ENCODE data around the gene PSMA8. TPM values are rescaled to one million over a fixed set of nuclear protein-coding genes. Genes with fewer than 3 reads are reported as not detected.

Gene PSMA8
- total and polyA plus RNA-seq, 3 donors from 2014 or later: 13.1 to 36.1 (median 20.1) TPM

- peak; percentile 96 for DNase-seq
- WGBS, 2 donors: 0% methylated on average over 2 to 64 of the region's 101 CpGs
- H3K9me3 ChIP-seq: no peaks in the 10 kb centered on the region
- no peaks in the 10 kb centered on the region for H3K36me3 ChIP-seq (ENCODE audit: low read depth, missing control alignments)
- intact Hi-C loops (cut with DNase I; ENCODE audit: low total_unique reads): no loop called here
- H3K27me3 ChIP-seq: no peaks in the 10 kb centered on the region
- H3K4me1 ChIP-seq: peaks cover 4% of the 10 kb centered on the region
- peak within 1 kb of the TSS; percentile 94 to 96 for H3K4me3 ChIP-seq
- peak within 1 kb of the TSS; percentile 85 to 88 for H3K27ac ChIP-seq
- TF ChIP-seq POLR2A (IDR thresholded peaks at IDR 0.05): peak; percentile 72
- TF ChIP-seq CTCF (IDR thresholded peaks at IDR 0.05): no peak
Measured at GRCh38 chr18:26226229-26227050, 92.8 kb downstream of the PSMA8 start, which contains the start of gene TAF4B. TSS of gene TAF4B (plus strand) at chr18:26226445. CDS start at chr18:26226934, 489 bp downstream.

- TF ChIP-seq CTCF (IDR thresholded peaks at IDR 0.05): no peak
- no peak for TF ChIP-seq POLR2A (IDR thresholded peaks at IDR 0.05)
- intact Hi-C loops (cut with DNase I; ENCODE audit: low total_unique reads): no loop called here
Measured at GRCh38 chr18:26227051-26227670, 93.5 kb downstream of the PSMA8 start.

GRCh38 chr18:26228562-26229260 lies 95.0 kb downstream of the PSMA8 start:
- H3K4me3 ChIP-seq: no peak overlapping the region
- no peak overlapping the region for H3K27ac ChIP-seq
- H3K4me1 ChIP-seq: peaks cover 4% of the 10 kb centered on the region
- H3K9me3 ChIP-seq: no peaks in the 10 kb centered on the region
- intact Hi-C loops (cut with DNase I; ENCODE audit: low total_unique reads): no loop called here
- no peaks in the 10 kb centered on the region for H3K36me3 ChIP-seq (ENCODE audit: low read depth, missing control alignments)
- 61 to 63% methylated on average over 6 of the region's 6 CpGs for WGBS, 2 donors
- H3K27me3 ChIP-seq: no peaks in the 10 kb centered on the region
- DNase-seq: no peak
- TF ChIP-seq POLR2A (IDR thresholded peaks at IDR 0.05) (no peak), CTCF (IDR thresholded peaks at IDR 0.05) (no peak)

More at GRCh38 chr18:26227051-26227670, 93.5 kb downstream of the PSMA8 start:
- no peaks in the 10 kb centered on the region for H3K9me3 ChIP-seq
- no peaks in the 10 kb centered on the region for H3K36me3 ChIP-seq (ENCODE audit: low read depth, missing control alignments)
- DNase-seq: no peak
- WGBS, 2 donors: 10 to 16% methylated on average over 15 to 28 of the region's 28 CpGs
- H3K27ac ChIP-seq: peak overlapping the region; percentile 85 to 88
- peak overlapping the region; percentile 94 to 96 for H3K4me3 ChIP-seq
- H3K27me3 ChIP-seq: no peaks in the 10 kb centered on the region
- peaks cover 4% of the 10 kb centered on the region for H3K4me1 ChIP-seq

- Histone ChIP-seq H3K9me3 (no peaks in the 10 kb centered on the region), H3K4me3 (no peak overlapping the region), H3K4me1 (peaks cover 1% of the 10 kb centered on the region), H3K27ac (no peak overlapping the region), H3K27me3 (no peaks in the 10 kb centered on the region), H3K36me3 (ENCODE audit: low read depth, missing control alignments) (no peaks in the 10 kb centered on the region)
- intact Hi-C loops (cut with DNase I; ENCODE audit: low total_unique reads): no loop called here
- DNase-seq: no peak
- no peak for TF ChIP-seq POLR2A (IDR thresholded peaks at IDR 0.05)
- no peak for TF ChIP-seq CTCF (IDR thresholded peaks at IDR 0.05)
- 60 to 72% methylated on average over 8 of the region's 8 CpGs for whole genome bisulfite sequencing, 2 donors
Measured at GRCh38 chr18:26230497-26230896, 96.8 kb downstream of the PSMA8 start.
